HEK293T (cell line): ENCODE results near the gene RARS2.

ENCODE experiments used
- BHLHE40 ChIP-seq: fragments of 450-650 bp; IDR thresholded peaks from 2 replicates; pipeline ENCODE4 v1.6.1; 2016; ENCODE audit warnings: mild to moderate bottlenecking, moderate library complexity, borderline replicate concordance
- HDGF ChIP-seq: fragments of 450-650 bp; IDR thresholded peaks from 2 replicates; pipeline ENCODE4 v1.6.1; 2017; ENCODE audit warnings: antibody characterized with exemption, borderline replicate concordance
- TARDBP ChIP-seq: fragments of 450-650 bp; IDR thresholded peaks from 2 replicates; pipeline ENCODE4 v1.6.1; 2016

GRCh38 chr6:87589693-87590416 is at the start of gene RARS2, which contains the start of gene ORC3:
- TF ChIP-seq TARDBP (no peak), BHLHE40 (no peak), HDGF (no peak)
